IMR-90 (cell line): ENCODE measurements around the gene LYRM2. TPM values are rescaled to one million over a fixed set of nuclear protein-coding genes. Genes with fewer than 3 reads are reported as not detected.

ENCODE experiments used
- ATAC-seq: fragments of 200-7000 bp; cut with Tn5 transposase; 2 replicates; pipeline ENCODE4 v1.9.1; 2020; ENCODE audit warnings: low read depth, mild to moderate bottlenecking, moderate library complexity
- BruUV-seq: library from RNA; stranded (reverse); fragments of 400-500 nt; replicated peaks from 2 replicates; lab custom pipeline; 2021; lab: Mats Ljungman, UMichigan
- CTCF ChIA-PET: fragments of 300-600 bp; formaldehyde crosslinking; extraction: SDS; loops from one replicate; lab custom pipeline; 2021; ENCODE audit warnings: antibody characterized with exemption; lab: Yijun Ruan, JAX
- POLR2A ChIA-PET: fragments of 300-600 bp; sonication (Branson Sonifier 250); formaldehyde crosslinking; loops from one replicate; lab custom pipeline; 2022; ENCODE audit warnings: antibody characterized with exemption; ENCODE audit not compliant: unreplicated experiment; lab: Charles Lee
- DNase-seq: peaks from one replicate; pipeline ENCODE4 v3.0.0; 2013
- H2AFZ ChIP-seq: replicated peaks from 2 replicates; pipeline ENCODE3; 2013; ENCODE audit warnings: low read length, mild to moderate bottlenecking; ENCODE audit not compliant: poor library complexity
- H2AK5ac ChIP-seq: 2 replicates; pipeline ENCODE4 v1.6.1; 2013; ENCODE audit warnings: low read depth, low read length, inconsistent platforms
- H2AK9ac ChIP-seq: replicated peaks from 2 replicates; pipeline ENCODE3; 2013; ENCODE audit warnings: mild to moderate bottlenecking, low read depth, low read length, moderate library complexity; ENCODE audit not compliant: poor library complexity
- H2BK120ac ChIP-seq: 2 replicates; pipeline ENCODE4 v1.6.1; 2013; ENCODE audit warnings: low read depth, low read length, inconsistent platforms
- H2BK15ac ChIP-seq: 3 replicates; pipeline ENCODE4 v1.6.1; 2013; ENCODE audit warnings: low read depth, low read length, inconsistent platforms
- H2BK20ac ChIP-seq: 2 replicates; pipeline ENCODE4 v1.6.1; 2013; ENCODE audit warnings: low read depth, mild to moderate bottlenecking, inconsistent platforms, low read length, moderate library complexity
- H2BK5ac ChIP-seq: 2 replicates; pipeline ENCODE4 v1.6.1; 2013; ENCODE audit warnings: mild to moderate bottlenecking, low read depth, low read length, inconsistent platforms; ENCODE audit not compliant: poor library complexity, severe bottlenecking
- H3K14ac ChIP-seq: replicated peaks from 2 replicates; pipeline ENCODE4 v1.6.1; 2013; ENCODE audit warnings: low read depth, low read length, inconsistent platforms
- H3K18ac ChIP-seq: 2 replicates; pipeline ENCODE4 v1.6.1; 2013; ENCODE audit warnings: low read depth, low read length, control low read depth
- H3K23ac ChIP-seq: 2 replicates; pipeline ENCODE4 v1.6.1; 2013; ENCODE audit warnings: low read depth, low read length, inconsistent platforms
- H3K27ac ChIP-seq: 2 replicates; pipeline ENCODE4 v1.5.1; 2013; ENCODE audit warnings: mild to moderate bottlenecking, control low read depth, low read length; ENCODE audit not compliant: insufficient read depth
- H3K27me3 ChIP-seq: 2 replicates; pipeline ENCODE4 v1.6.1; 2013; ENCODE audit warnings: low read length; ENCODE audit not compliant: control insufficient read depth, insufficient read depth
- H3K36me3 ChIP-seq: 2 replicates; pipeline ENCODE4 v1.6.1; 2013; ENCODE audit warnings: low read length, mixed read lengths; ENCODE audit not compliant: control insufficient read depth, insufficient read depth
- H3K4ac ChIP-seq: 2 replicates; pipeline ENCODE4 v1.6.1; 2013; ENCODE audit warnings: low read depth, low read length, inconsistent platforms
- H3K4me1 ChIP-seq: 2 replicates; pipeline ENCODE4 v1.6.1; 2013; ENCODE audit warnings: low read length, mixed read lengths; ENCODE audit not compliant: control insufficient read depth, insufficient read depth
- H3K4me2 ChIP-seq: 2 replicates; pipeline ENCODE4 v1.6.1; 2013; ENCODE audit warnings: low read depth, mild to moderate bottlenecking, control low read depth, low read length, moderate library complexity
- H3K4me3 ChIP-seq: 2 replicates; pipeline ENCODE4 v1.5.1; 2013; ENCODE audit warnings: low read depth, mild to moderate bottlenecking, control low read depth, low read length, moderate library complexity; ENCODE audit not compliant: insufficient read depth
- H3K56ac ChIP-seq: 2 replicates; pipeline ENCODE4 v1.6.1; 2013; ENCODE audit warnings: low read length, inconsistent platforms; ENCODE audit not compliant: insufficient read depth; ENCODE audit errors: extremely low read depth
- H3K79me1 ChIP-seq, 2 experiments: 2 replicates each; pipeline ENCODE4 v1.6.1; 2013; ENCODE audit warnings: low read length in 2 of 2, inconsistent platforms in 1 of 2, low read depth in 1 of 2
- H3K9ac ChIP-seq: 2 replicates; pipeline ENCODE4 v1.6.1; 2013; ENCODE audit warnings: low read depth, low read length, control low read depth
- H3K9me1 ChIP-seq: 2 replicates; pipeline ENCODE4 v1.6.1; 2013; ENCODE audit warnings: low read length, inconsistent platforms; ENCODE audit not compliant: insufficient read depth
- H3K9me3 ChIP-seq: 2 replicates; pipeline ENCODE4 v1.6.1; 2013; ENCODE audit warnings: low read length; ENCODE audit not compliant: control insufficient read depth, insufficient read depth
- H4K20me1 ChIP-seq: 2 replicates; pipeline ENCODE4 v1.6.1; 2013; ENCODE audit warnings: low read length, inconsistent platforms; ENCODE audit not compliant: insufficient read depth
- H4K5ac ChIP-seq: 2 replicates; pipeline ENCODE4 v1.6.1; 2013; ENCODE audit warnings: mild to moderate bottlenecking, low read depth, low read length, control low read depth
- H4K8ac ChIP-seq, 2 experiments: 2 replicates each; pipeline ENCODE4 v1.6.1; 2013; ENCODE audit warnings: low read depth in 2 of 2, low read length in 2 of 2, control low read depth in 1 of 2, inconsistent platforms in 1 of 2
- H4K91ac ChIP-seq: 2 replicates; pipeline ENCODE4 v1.6.1; 2013; ENCODE audit warnings: low read depth, low read length, inconsistent platforms; ENCODE audit not compliant: insufficient read depth
- FOS ChIP-seq: fragments of 150-350 bp; IDR thresholded peaks from 2 replicates; pipeline ENCODE4 v1.6.1; 2016; ENCODE audit warnings: low read depth, low read length
- MAFK ChIP-seq: IDR thresholded peaks from 2 replicates; pipeline ENCODE4 v1.6.1; 2012; ENCODE audit warnings: low read depth, low read length, improper control_type of control experiment
- NFE2L2 ChIP-seq: fragments of 150-350 bp; IDR thresholded peaks from 2 replicates; pipeline ENCODE4 v1.6.1; 2016; ENCODE audit warnings: low read depth, mild to moderate bottlenecking, low read length
- RCOR1 ChIP-seq: IDR thresholded peaks from 2 replicates; pipeline ENCODE4 v1.6.1; 2012; ENCODE audit warnings: mild to moderate bottlenecking, low read length, improper control_type of control experiment; ENCODE audit not compliant: insufficient replicate concordance
- RFX5 ChIP-seq: IDR thresholded peaks from 2 replicates; pipeline ENCODE4 v1.8.0; 2012; ENCODE audit warnings: low read depth, mild to moderate bottlenecking, low read length, moderate library complexity
- SMC3 ChIP-seq: fragments of 150-350 bp; IDR thresholded peaks from 2 replicates; pipeline ENCODE4 v1.6.1; 2016; ENCODE audit warnings: low read depth, mild to moderate bottlenecking, antibody characterized with exemption, low read length, moderate library complexity
- USF2 ChIP-seq: fragments of 150-350 bp; IDR thresholded peaks from 2 replicates; pipeline ENCODE4 v1.6.1; 2017; ENCODE audit warnings: mild to moderate bottlenecking, antibody characterized with exemption, low read length, low read depth
- WGBS, 2 experiments: methylation state at CpG; one replicate each; pipeline versions ENCODE4 v1.1.5 to v1.1.7; 2013; ENCODE audit warnings: missing lambda C conversion rate in 2 of 2; ENCODE audit not compliant: insufficient read length in 1 of 2; ENCODE audit errors: extremely low coverage in 2 of 2; 5-methylcytosine and 5-hydroxymethylcytosine counted together
- dilution Hi-C: fragments of 300-500 bp; cut with HindIII; formaldehyde crosslinking; loops from one replicate; pipeline ENCODE4 v1.14.3; 2018; ENCODE audit warnings: low sequenced_read_pairs; ENCODE audit not compliant: unreplicated experiment
- in situ Hi-C: fragments of 300-500 bp; cut with MboI; formaldehyde crosslinking; loops from 3 replicates; pipeline ENCODE4 v1.14.3; 2019; ENCODE audit warnings: low sequenced_read_pairs, inconsistent platforms, mixed read lengths
- intact Hi-C: fragments of 100-400 bp; cut with micrococcal nuclease; formaldehyde crosslinking; loops from 2 replicates; pipeline ENCODE4 v1.10.0; 2022
- polyA plus RNA-seq, 3 experiments: library from polyadenylated mRNA; depleted of rRNA; stranded (reverse); fragments of >200 nt; gene quantifications; 2 replicates each; pipeline ENCODE4 v1.2.3, GENCODE V29; 2012; ENCODE audit warnings: low replicate concordance in 1 of 3
- total RNA-seq: library from RNA; depleted of rRNA; stranded (reverse); fragments of >200 nt; gene quantifications from 2 replicates; pipeline ENCODE4 v1.2.3, GENCODE V29; 2012

The LYRM2 gene
- total and polyA plus RNA-seq, 2 of the 4 experiments (the other 2 are of a cell fraction), result 14.0 to 24.0 TPM

- Histone ChIP-seq H2BK5ac (no peak overlapping the region), H2AK5ac (no peak overlapping the region), H2BK20ac (no peak overlapping the region), H2AK9ac (no peak overlapping the region), H3K9me3 (no peaks in the 10 kb centered on the region), H4K8ac (no peak overlapping the region), H3K23ac (no peak overlapping the region), H3K4me1 (no peaks in the 10 kb centered on the region), H4K20me1 (no peaks in the 10 kb centered on the region), H3K4me3 (no peak overlapping the region), H2BK120ac (no peak overlapping the region), H3K4ac (no peak overlapping the region), H3K27me3 (no peaks in the 10 kb centered on the region), H3K18ac (no peak overlapping the region), H4K5ac (no peak overlapping the region), H4K91ac (no peak overlapping the region), H3K36me3 (no peaks in the 10 kb centered on the region), H3K14ac (no peak overlapping the region), H3K27ac (no peak overlapping the region), H3K56ac (no peak overlapping the region), H3K79me1 (no peaks in the 10 kb centered on the region), H3K9me1 (no peaks in the 10 kb centered on the region), H3K9ac (no peak overlapping the region), H3K4me2 (no peak overlapping the region), H2AFZ (no peak overlapping the region), H2BK15ac (no peak overlapping the region)
- POLR2A ChIA-PET, result no interaction called here
- no TSS peak for BruUV-seq
- WGBS, 2 experiments, result no CpG with 5 or more reads among the region's 3 CpGs
- ATAC-seq (no peak), DNase-seq (no peak)
- no peak for TF ChIP-seq RFX5
- no peak for TF ChIP-seq SMC3
- no peak for TF ChIP-seq NFE2L2
- TF ChIP-seq FOS, result no peak
- TF ChIP-seq MAFK, result no peak
- no peak for TF ChIP-seq USF2
- TF ChIP-seq RCOR1, result no peak
- intact Hi-C loops (no loop called here), dilution Hi-C loops (no loop called here), in situ Hi-C loops (no loop called here)
- CTCF ChIA-PET, result no interaction called here
Observed at GRCh38 chr6:89542866-89543265, 95.7 kb downstream of the LYRM2 start.
